HEK293T (cell line): ENCODE measurements around the gene PPFIA3.
"Not testable (repeated sequence)": the region's sequence is repeated elsewhere in the genome, so short reads cannot be mapped to it uniquely, and the experiment has no call there.

Experiments
- FOXA1 ChIP-seq: fragments of 450-650 bp; IDR thresholded peaks from 2 replicates; pipeline ENCODE4 v1.6.1; 2016; ENCODE audit warnings: mild to moderate bottlenecking
- FOXM1 ChIP-seq: fragments of 450-650 bp; IDR thresholded peaks from 2 replicates; pipeline ENCODE4 v1.6.1; 2017; ENCODE audit warnings: mild to moderate bottlenecking, borderline replicate concordance
- L3MBTL2 ChIP-seq: fragments of 450-650 bp; conservative IDR thresholded peaks from 2 replicates; pipeline ENCODE4 v1.6.1; 2016; ENCODE audit warnings: mild to moderate bottlenecking
- NFRKB ChIP-seq: fragments of 450-650 bp; IDR thresholded peaks from 2 replicates; pipeline ENCODE4 v1.6.1; 2016; ENCODE audit warnings: mild to moderate bottlenecking, moderate library complexity
- SP1 ChIP-seq: fragments of 450-650 bp; IDR thresholded peaks from 2 replicates; pipeline ENCODE4 v1.6.1; 2017
- SUZ12 ChIP-seq: fragments of 450-650 bp; IDR thresholded peaks from 2 replicates; pipeline ENCODE4 v1.6.1; 2016; ENCODE audit warnings: mild to moderate bottlenecking
- TARDBP ChIP-seq: fragments of 450-650 bp; IDR thresholded peaks from 2 replicates; pipeline ENCODE4 v1.6.1; 2016

GRCh38 chr19:49121841-49122240, 2.5 kb downstream of the PPFIA3 start:
- not testable (repeated sequence) for TF ChIP-seq TARDBP, FOXM1, L3MBTL2, FOXA1, SUZ12, SP1, NFRKB
